H1 (cell line): ENCODE data around the gene AGGF1. TPM values are rescaled to one million over a fixed set of nuclear protein-coding genes. Genes with fewer than 3 reads are reported as not detected.

Source experiments
- CTCF ChIA-PET: fragments of 300-600 bp; sonication (Branson Sonifier 250); formaldehyde crosslinking; loops from one replicate; lab custom pipeline; 2021; ENCODE audit not compliant: partially characterized antibody; lab: Charles Lee
- POLR2A ChIA-PET: fragments of 300-600 bp; sonication (Branson Sonifier 250); formaldehyde crosslinking; loops from one replicate; lab custom pipeline; 2021; ENCODE audit warnings: inconsistent platforms; ENCODE audit not compliant: partially characterized antibody; lab: Charles Lee
- DNase-seq, 2 experiments: peaks; one replicate each; pipeline versions ENCODE4 v3.0.0 to v3.0.0-alpha.2; 2010 to 2022; ENCODE audit warnings: low spot score in 2 of 2, low read depth in 1 of 2, mixed read lengths in 1 of 2
- FAIRE-seq: peaks from 2 replicates; lab custom pipeline; 2011; peaks lifted over from hg19 to GRCh38; lab: Jason Lieb, UNC
- H2AFZ ChIP-seq: 2 replicates; pipeline ENCODE4 v1.8.1; 2012; ENCODE audit warnings: low read length, inconsistent platforms
- H2AK5ac ChIP-seq: 2 replicates; pipeline ENCODE4 v1.6.1; 2013; ENCODE audit warnings: low read depth, low read length
- H2BK120ac ChIP-seq: replicated peaks from 2 replicates; pipeline ENCODE3; 2013; ENCODE audit warnings: low read depth, low read length, inconsistent platforms
- H2BK12ac ChIP-seq: 2 replicates; pipeline ENCODE4 v1.6.1; 2013; ENCODE audit warnings: low read depth, low read length
- H2BK15ac ChIP-seq: 2 replicates; pipeline ENCODE4 v1.6.1; 2013; ENCODE audit warnings: low read length
- H2BK20ac ChIP-seq: 2 replicates; pipeline ENCODE4 v1.6.1; 2013; ENCODE audit warnings: low read length
- H2BK5ac ChIP-seq: 2 replicates; pipeline ENCODE4 v1.6.1; 2013; ENCODE audit warnings: low read depth, low read length
- H3K14ac ChIP-seq: 2 replicates; pipeline ENCODE4 v1.6.1; 2013; ENCODE audit warnings: inconsistent platforms; ENCODE audit not compliant: insufficient read length
- H3K18ac ChIP-seq: 2 replicates; pipeline ENCODE4 v1.6.1; 2013; ENCODE audit warnings: low read length; ENCODE audit errors: extremely low read depth
- H3K23ac ChIP-seq: 2 replicates; pipeline ENCODE4 v1.6.1; 2013; ENCODE audit warnings: inconsistent platforms; ENCODE audit not compliant: insufficient read length
- H3K23me2 ChIP-seq: 2 replicates; pipeline ENCODE4 v1.6.1; 2013; ENCODE audit warnings: low read depth, low read length
- H3K27ac ChIP-seq: 2 replicates; pipeline ENCODE4 v1.6.1; 2011; ENCODE audit warnings: low read depth, low read length, inconsistent platforms
- H3K27me3 ChIP-seq, 4 experiments: replicated peaks in 1 of 4; 1 replicate in 1 of 4; 2 replicates in 3 of 4; pipeline versions ENCODE4 v1.6.1 to v1.8.1; 2011 to 2013; ENCODE audit warnings: low read length in 3 of 4, mild to moderate bottlenecking in 3 of 4, inconsistent platforms in 2 of 4, mixed read lengths in 2 of 4, moderate library complexity in 1 of 4; ENCODE audit not compliant: control insufficient read depth in 3 of 4, insufficient read depth in 3 of 4; ENCODE audit errors: extremely low read depth in 1 of 4
- H3K36me3 ChIP-seq, 4 experiments: 2 replicates each; pipeline versions ENCODE4 v1.6.1 to v1.8.1; 2011 to 2013; ENCODE audit warnings: mild to moderate bottlenecking in 4 of 4, low read length in 3 of 4, moderate library complexity in 2 of 4, control low read depth in 1 of 4, inconsistent platforms in 1 of 4; ENCODE audit not compliant: insufficient read depth in 4 of 4, control insufficient read depth in 2 of 4
- H3K4ac ChIP-seq: replicated peaks from 2 replicates; pipeline ENCODE3; 2013; ENCODE audit warnings: low read length, low read depth, mixed read lengths, inconsistent platforms; ENCODE audit not compliant: insufficient read length
- H3K4me1 ChIP-seq, 4 experiments: replicated peaks in 1 of 4; 1 replicate in 1 of 4; 2 replicates in 3 of 4; pipeline versions ENCODE4 v1.6.1 to v1.8.1; 2011 to 2013; ENCODE audit warnings: low read length in 3 of 4, inconsistent platforms in 2 of 4, mixed read lengths in 1 of 4; ENCODE audit not compliant: insufficient read depth in 4 of 4, control insufficient read depth in 3 of 4
- H3K4me2 ChIP-seq, 2 experiments: 2 replicates each; pipeline versions ENCODE4 v1.6.1 to v1.8.1; 2011 to 2013; ENCODE audit warnings: low read depth in 2 of 2, low read length in 2 of 2, control low read depth in 1 of 2, inconsistent platforms in 1 of 2, mild to moderate bottlenecking in 1 of 2; ENCODE audit not compliant: insufficient read depth in 1 of 2
- H3K4me3 ChIP-seq, 4 experiments: fragments of 200-600, 300-600 bp in 1 of 4; sonication (generic), shearing (Covaris generic), sonication (Bioruptor Twin) in 1 of 4; 2 replicates each; pipeline versions ENCODE4 v1.5.1 to v1.8.1; 2011 to 2016; ENCODE audit warnings: low read length in 4 of 4, low read depth in 3 of 4, control low read depth in 2 of 4, inconsistent platforms in 2 of 4, mild to moderate bottlenecking in 2 of 4, mixed read lengths in 1 of 4, moderate library complexity in 1 of 4; ENCODE audit not compliant: insufficient read depth in 2 of 4; ENCODE audit errors: extremely low read depth in 1 of 4
- H3K56ac ChIP-seq: replicated peaks from 2 replicates; pipeline ENCODE3; 2013; ENCODE audit warnings: low read depth, mild to moderate bottlenecking, mixed read lengths, low read length, inconsistent platforms; ENCODE audit not compliant: insufficient read length
- H3K79me1 ChIP-seq: 2 replicates; pipeline ENCODE4 v1.6.1; 2013; ENCODE audit warnings: low read depth, low read length, control low read depth
- H3K79me2 ChIP-seq, 2 experiments: 2 replicates each; pipeline versions ENCODE4 v1.6.1 to v1.8.1; 2012 to 2013; ENCODE audit warnings: low read length in 2 of 2, mild to moderate bottlenecking in 2 of 2, inconsistent platforms in 1 of 2; ENCODE audit not compliant: insufficient read depth in 2 of 2, control insufficient read depth in 1 of 2
- H3K9ac ChIP-seq, 4 experiments: replicated peaks in 1 of 4; 1 replicate in 1 of 4; 2 replicates in 3 of 4; pipeline versions ENCODE4 v1.6.1 to v1.8.1; 2011 to 2013; ENCODE audit warnings: low read depth in 3 of 4, low read length in 3 of 4, control low read depth in 2 of 4, mild to moderate bottlenecking in 2 of 4, moderate library complexity in 2 of 4, inconsistent platforms in 1 of 4; ENCODE audit errors: extremely low read depth in 1 of 4
- H3K9me3 ChIP-seq, 2 experiments: 2 replicates each; pipeline versions ENCODE4 v1.6.1 to v1.8.1; 2012 to 2013; ENCODE audit warnings: mild to moderate bottlenecking in 2 of 2, moderate library complexity in 2 of 2, control low read depth in 1 of 2, inconsistent platforms in 1 of 2, low read depth in 1 of 2, low read length in 1 of 2, mixed read lengths in 1 of 2; ENCODE audit not compliant: insufficient read depth in 2 of 2
- H4K20me1 ChIP-seq, 2 experiments: replicated peaks in 1 of 2; 2 replicates each; pipeline versions ENCODE3 to v1.8.1; 2011 to 2013; ENCODE audit warnings: inconsistent platforms in 2 of 2, low read length in 2 of 2, mild to moderate bottlenecking in 1 of 2; ENCODE audit not compliant: insufficient read depth in 2 of 2, control insufficient read depth in 1 of 2
- H4K5ac ChIP-seq: 2 replicates; pipeline ENCODE4 v1.6.1; 2013; ENCODE audit warnings: low read length, low read depth, mixed read lengths, inconsistent platforms; ENCODE audit not compliant: insufficient read length
- H4K8ac ChIP-seq: 2 replicates; pipeline ENCODE4 v1.8.0; 2013; ENCODE audit warnings: mild to moderate bottlenecking, moderate library complexity, low read length, inconsistent platforms; ENCODE audit not compliant: insufficient read depth; ENCODE audit errors: extremely low read depth
- H4K91ac ChIP-seq: replicated peaks from 2 replicates; pipeline ENCODE3; 2013; ENCODE audit warnings: low read length, mixed read lengths, inconsistent platforms; ENCODE audit not compliant: insufficient read length
- KDM4A ChIP-seq: IDR thresholded peaks from one replicate; pipeline ENCODE4 v1.7.1; 2012; ENCODE audit warnings: low read depth, mild to moderate bottlenecking, moderate library complexity, low read length, inconsistent platforms; ENCODE audit not compliant: severe bottlenecking
- POLR2A ChIP-seq, 2 experiments: IDR thresholded peaks; 1 replicate in 1 of 2; 2 replicates in 1 of 2; pipeline ENCODE4 v1.6.1; 2011; ENCODE audit warnings: low read depth in 2 of 2, low read length in 2 of 2, mild to moderate bottlenecking in 2 of 2; ENCODE audit errors: control extremely low read depth in 1 of 2
- RAD21 ChIP-seq, 2 experiments: IDR thresholded peaks in 1 of 2; conservative IDR thresholded peaks in 1 of 2; 2 replicates each; pipeline ENCODE4 v1.6.1; 2011; ENCODE audit warnings: low read depth in 2 of 2, low read length in 2 of 2, improper control_type of control experiment in 1 of 2, inconsistent platforms in 1 of 2, mild to moderate bottlenecking in 1 of 2, moderate library complexity in 1 of 2
- SP1 ChIP-seq: IDR thresholded peaks from 2 replicates; pipeline ENCODE4 v1.6.1; 2011; ENCODE audit warnings: low read depth, low read length
- SP2 ChIP-seq: IDR thresholded peaks from 2 replicates; pipeline ENCODE4 v1.6.1; 2012; ENCODE audit warnings: mild to moderate bottlenecking, low read length, inconsistent platforms
- WGBS, 2 experiments: shearing (Covaris generic) in 1 of 2; methylation state at CpG; one replicate each; pipeline versions ENCODE4 v1.1.6 to v1.1.7; 2013 to 2015; ENCODE audit warnings: low lambda C conversion rate in 2 of 2, mixed read lengths in 2 of 2, inconsistent platforms in 1 of 2, low coverage in 1 of 2, missing lambda C conversion rate in 1 of 2; ENCODE audit not compliant: insufficient replicate concordance in 2 of 2, insufficient coverage in 1 of 2, insufficient read length in 1 of 2; ENCODE audit errors: extremely low coverage in 1 of 2, missing lambda C conversion rate in 1 of 2; 5-methylcytosine and 5-hydroxymethylcytosine counted together
- polyA plus RNA-seq, 7 experiments: library from polyadenylated mRNA; depleted of rRNA in 3 of 7; stranded (reverse) in 5 of 7; unstranded in 2 of 7; fragments of >200 nt in 5 of 7; fragments of 200-250 nt in 2 of 7; gene quantifications; 1 replicate in 5 of 7; 2 replicates in 1 of 7; 4 replicates in 1 of 7; pipeline versions ENCODE4 v1.2.1 to v1.2.3, GENCODE V29; 2011 to 2013; ENCODE audit warnings: missing spikeins in 2 of 7, mixed read lengths in 2 of 7
- total RNA-seq: library from RNA; stranded (reverse); fragmentation: NEBNext Ultra II Directional; extraction: Animal tissue kit (Norgen Biotek cat#: 25700); gene quantifications from 2 replicates; pipeline ENCODE4 v1.2.1, GENCODE V29; 2021
- TF ChIP-seq, protein P1 (sequence below), 3 experiments: IDR thresholded peaks; 1 replicate in 2 of 3; 2 replicates in 1 of 3; pipeline versions ENCODE4 v1.5.1 to v1.6.1; 2011; ENCODE audit warnings: low read length in 3 of 3, mild to moderate bottlenecking in 3 of 3, inconsistent platforms in 2 of 3, low read depth in 1 of 3, moderate library complexity in 1 of 3; ENCODE audit not compliant: insufficient read depth in 1 of 3; ENCODE audit errors: control extremely low read depth in 1 of 3

The AGGF1 gene
- total and polyA plus RNA-seq, 2 of the 8 experiments (the other 6 are each of a cell fraction or from before 2014, with no cell fraction given) = 7.3 to 19.0 TPM

DNA sequence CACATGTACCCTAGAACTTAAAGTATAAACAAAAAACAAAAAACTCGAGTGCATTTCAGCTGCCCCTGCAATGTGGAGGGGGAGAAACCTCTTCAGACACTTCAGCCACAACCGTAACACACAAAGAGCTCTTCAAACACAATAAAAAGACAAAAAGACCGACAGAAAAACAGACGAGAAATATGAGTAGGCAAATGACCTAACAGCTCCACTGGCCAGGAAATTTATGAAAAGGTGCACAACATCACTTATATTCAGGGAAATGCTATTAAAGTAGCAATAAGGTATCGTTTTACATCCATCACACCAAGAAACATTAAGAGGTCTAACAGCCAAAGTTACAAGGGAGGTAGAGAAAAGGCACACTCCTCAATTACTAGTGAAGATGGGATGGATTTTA, 50.7 kb downstream of the AGGF1 start:
- Histone ChIP-seq H2BK20ac (no peak overlapping the region), H4K5ac (no peak overlapping the region), H3K79me2 (peaks cover 0 to 7% of the 10 kb centered on the region in 2 experiments; a peak in 1 of 4 replicates), H3K4me3 (no peak overlapping the region), H2BK15ac (no peak overlapping the region), H3K36me3 (no peaks in the 10 kb centered on the region; a peak in 1 of 8 replicates), H2AK5ac (no peak overlapping the region), H4K91ac (no peak overlapping the region), H3K14ac (no peak overlapping the region), H3K27ac (no peak overlapping the region), H3K9me3 (no peaks in the 10 kb centered on the region), H2BK120ac (no peak overlapping the region), H4K8ac (no peak overlapping the region), H3K4me2 (no peak overlapping the region), H2BK5ac (no peak overlapping the region), H4K20me1 (no peaks in the 10 kb centered on the region), H3K27me3 (peaks cover 0 to 4% (median 2%) of the 10 kb centered on the region in 4 experiments; a peak in 1 of 7 replicates), H2AFZ (no peak overlapping the region), H3K23me2 (peaks cover 4% of the 10 kb centered on the region; the same call in 1 of the 2 replicates), H3K18ac (no peak overlapping the region), H3K79me1 (no peaks in the 10 kb centered on the region), H3K4me1 (peaks cover 0 to 3% (median under 1%) of the 10 kb centered on the region in 4 experiments; a peak in 5 of 7 replicates), H2BK12ac (no peak overlapping the region), H3K56ac (no peak overlapping the region), H3K9ac (no peak overlapping the region), H3K4ac (no peak overlapping the region), H3K23ac (no peak overlapping the region)
- ChIA-PET CTCF (no interaction called here), POLR2A (interaction anchor here (0.9 kb wide), 2 partner anchors 273 to 945 kb away, joined by 3 read pairs; no protein-coding TSS in a partner anchor)
- FAIRE-seq (no peak), DNase-seq (no peak)
- WGBS, 2 experiments = 88% methylated on average over 5 of the region's 5 CpGs; no CpG with 5 or more reads in 1 of the 2 experiments
- no peak for TF ChIP-seq SP1
- TF ChIP-seq SP2 = no peak
- TF ChIP-seq KDM4A = no peak
- TF ChIP-seq RAD21 (IDR thresholded peaks at IDR 0.05 in 1 of 2, conservative IDR thresholded peaks at IDR 0.05 in 1 of 2; ENCODE audit: low read depth in 2 of 2, low read length in 2 of 2) = no peak
- TF ChIP-seq, protein P1, sequence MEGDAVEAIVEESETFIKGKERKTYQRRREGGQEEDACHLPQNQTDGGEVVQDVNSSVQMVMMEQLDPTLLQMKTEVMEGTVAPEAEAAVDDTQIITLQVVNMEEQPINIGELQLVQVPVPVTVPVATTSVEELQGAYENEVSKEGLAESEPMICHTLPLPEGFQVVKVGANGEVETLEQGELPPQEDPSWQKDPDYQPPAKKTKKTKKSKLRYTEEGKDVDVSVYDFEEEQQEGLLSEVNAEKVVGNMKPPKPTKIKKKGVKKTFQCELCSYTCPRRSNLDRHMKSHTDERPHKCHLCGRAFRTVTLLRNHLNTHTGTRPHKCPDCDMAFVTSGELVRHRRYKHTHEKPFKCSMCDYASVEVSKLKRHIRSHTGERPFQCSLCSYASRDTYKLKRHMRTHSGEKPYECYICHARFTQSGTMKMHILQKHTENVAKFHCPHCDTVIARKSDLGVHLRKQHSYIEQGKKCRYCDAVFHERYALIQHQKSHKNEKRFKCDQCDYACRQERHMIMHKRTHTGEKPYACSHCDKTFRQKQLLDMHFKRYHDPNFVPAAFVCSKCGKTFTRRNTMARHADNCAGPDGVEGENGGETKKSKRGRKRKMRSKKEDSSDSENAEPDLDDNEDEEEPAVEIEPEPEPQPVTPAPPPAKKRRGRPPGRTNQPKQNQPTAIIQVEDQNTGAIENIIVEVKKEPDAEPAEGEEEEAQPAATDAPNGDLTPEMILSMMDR (IDR thresholded peaks at IDR 0.05; ENCODE audit: control extremely low read depth in 1 of 3, insufficient read depth in 1 of 3, low read depth in 1 of 3, low read length in 3 of 3) = no peak
- no peak for TF ChIP-seq POLR2A (IDR thresholded peaks at IDR 0.05; ENCODE audit: control extremely low read depth in 1 of 2, low read depth in 2 of 2, low read length in 2 of 2)
